Measurements from ENCODE around the gene GTPBP2. TPM values are rescaled to one million over a fixed set of nuclear protein-coding genes. Genes with fewer than 3 reads are reported as not detected.

GTPBP2 gene, protein sequence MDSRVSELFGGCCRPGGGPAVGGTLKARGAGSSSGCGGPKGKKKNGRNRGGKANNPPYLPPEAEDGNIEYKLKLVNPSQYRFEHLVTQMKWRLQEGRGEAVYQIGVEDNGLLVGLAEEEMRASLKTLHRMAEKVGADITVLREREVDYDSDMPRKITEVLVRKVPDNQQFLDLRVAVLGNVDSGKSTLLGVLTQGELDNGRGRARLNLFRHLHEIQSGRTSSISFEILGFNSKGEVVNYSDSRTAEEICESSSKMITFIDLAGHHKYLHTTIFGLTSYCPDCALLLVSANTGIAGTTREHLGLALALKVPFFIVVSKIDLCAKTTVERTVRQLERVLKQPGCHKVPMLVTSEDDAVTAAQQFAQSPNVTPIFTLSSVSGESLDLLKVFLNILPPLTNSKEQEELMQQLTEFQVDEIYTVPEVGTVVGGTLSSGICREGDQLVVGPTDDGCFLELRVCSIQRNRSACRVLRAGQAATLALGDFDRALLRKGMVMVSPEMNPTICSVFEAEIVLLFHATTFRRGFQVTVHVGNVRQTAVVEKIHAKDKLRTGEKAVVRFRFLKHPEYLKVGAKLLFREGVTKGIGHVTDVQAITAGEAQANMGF
- 50.1 and 69.9 TPM in 2 replicates for total RNA-seq

GRCh38 chr6:43629104-43629504, at the start of gene GTPBP2:
TSS of gene GTPBP2 (minus strand) at chr6:43629264. CDS start at chr6:43629162, 102 bp downstream.
- H3K4me3 ChIP-seq (ENCODE audit: low read depth, low read length), result peak within 1 kb of the TSS; percentile 95
- DNase-seq (ENCODE audit: low read depth), result peak; percentile 99
- no peak for TF ChIP-seq CTCF (IDR thresholded peaks at IDR 0.05; ENCODE audit: insufficient read depth, low read depth, low read length)

GRCh38 chr6:43678341-43678740, 49.3 kb upstream of the GTPBP2 start:
- DNase-seq (ENCODE audit: low read depth), result no peak
- no peak for TF ChIP-seq CTCF (IDR thresholded peaks at IDR 0.05; ENCODE audit: insufficient read depth, low read depth, low read length)
- no peak overlapping the region for H3K4me3 ChIP-seq (ENCODE audit: low read depth, low read length)

- no peak overlapping the region for H3K4me3 ChIP-seq (ENCODE audit: low read depth, low read length)
- no peak for TF ChIP-seq CTCF (IDR thresholded peaks at IDR 0.05; ENCODE audit: insufficient read depth, low read depth, low read length)
Observed at GRCh38 chr6:43677759-43678158, 48.7 kb upstream of the GTPBP2 start.

DNA sequence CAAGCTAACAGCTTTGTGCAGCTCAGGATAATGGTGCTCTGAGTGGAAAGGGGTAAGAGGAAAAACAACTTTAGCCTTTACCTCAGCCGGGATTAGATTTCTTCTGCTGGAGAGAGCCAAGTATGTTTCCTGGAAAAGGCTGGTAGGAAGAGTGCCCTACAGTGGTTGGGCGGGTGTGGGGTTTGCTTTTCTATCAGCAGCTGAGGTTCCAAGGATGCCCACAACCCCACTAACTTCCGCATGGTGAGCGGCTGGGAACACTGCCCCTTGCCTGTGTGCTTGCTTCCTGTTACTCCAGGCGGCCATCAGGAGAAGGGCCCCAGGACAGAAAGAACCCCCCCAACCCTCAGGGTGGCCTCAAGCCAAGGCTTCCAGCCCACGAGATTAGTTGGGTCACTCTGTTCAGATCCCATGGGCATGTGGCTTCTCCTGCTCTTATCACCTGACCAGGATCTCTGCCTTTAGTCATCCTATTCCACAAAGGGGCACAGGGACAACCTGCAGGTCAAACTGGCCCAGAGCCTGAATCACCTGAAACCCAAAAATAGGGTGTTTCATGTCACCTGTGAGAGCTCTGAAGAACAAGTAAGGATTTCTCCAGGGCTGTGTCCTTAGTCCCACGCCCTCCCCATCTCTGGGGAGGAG, 48.0 kb upstream of the GTPBP2 start:
- no peak for TF ChIP-seq CTCF (IDR thresholded peaks at IDR 0.05; ENCODE audit: insufficient read depth, low read depth, low read length)
- no peak overlapping the region for H3K4me3 ChIP-seq (ENCODE audit: low read depth, low read length)
- no peak for DNase-seq (ENCODE audit: low read depth)

More at GRCh38 chr6:43677759-43678158, 48.7 kb upstream of the GTPBP2 start:
- DNase-seq (ENCODE audit: low read depth), result no peak

GRCh38 chr6:43674921-43675320, 45.9 kb upstream of the GTPBP2 start:
- no peak overlapping the region for H3K4me3 ChIP-seq (ENCODE audit: low read depth, low read length)
- no peak for DNase-seq (ENCODE audit: low read depth)
- no peak for TF ChIP-seq CTCF (IDR thresholded peaks at IDR 0.05; ENCODE audit: insufficient read depth, low read depth, low read length)

DNA sequence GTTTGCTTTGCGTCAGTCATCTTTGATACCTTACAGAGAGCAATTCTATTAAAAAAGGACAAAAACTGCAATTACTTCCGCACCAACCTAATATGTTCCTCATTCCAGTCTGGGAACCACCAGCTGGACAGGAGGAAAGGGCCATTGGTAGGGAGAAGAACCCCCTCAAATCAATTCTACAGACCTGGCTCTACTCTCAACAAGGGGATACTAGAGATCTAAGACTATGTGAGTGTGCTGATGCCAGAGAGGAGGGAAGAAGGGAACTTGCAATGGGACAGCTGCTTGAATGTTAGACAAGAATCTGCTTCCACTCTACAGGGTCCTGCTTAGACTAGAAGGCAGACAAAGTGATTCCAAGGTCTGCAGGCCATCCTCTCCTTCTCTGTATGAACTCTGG, 45.2 kb upstream of the GTPBP2 start:
- no peak for DNase-seq (ENCODE audit: low read depth)
- H3K4me3 ChIP-seq (ENCODE audit: low read depth, low read length), result no peak overlapping the region
- no peak for TF ChIP-seq CTCF (IDR thresholded peaks at IDR 0.05; ENCODE audit: insufficient read depth, low read depth, low read length)
